ENCODE results near the gene PCDHGC4.

The PCDHGC4 gene

GRCh38 chr5:141513627-141514329 is 28.9 kb downstream of the PCDHGC4 start:
- WGBS, 2 experiments (ENCODE audit: insufficient coverage in 2 of 2), result 9 to 10% methylated on average over 20 to 21 of the region's 29 CpGs
- H3K9me3 ChIP-seq (ENCODE audit: control insufficient read depth, low read length), result no peaks in the 10 kb centered on the region
- H3K27ac ChIP-seq (ENCODE audit: low read depth, low read length, severe bottlenecking), result peak overlapping the region; percentile 99
- peak overlapping the region; percentile 34 for H3K4me3 ChIP-seq (ENCODE audit: extremely low read depth, insufficient read depth, low read length, poor library complexity, severe bottlenecking)
- peaks cover 64% of the 10 kb centered on the region for H3K36me3 ChIP-seq (ENCODE audit: control insufficient read depth, insufficient read depth, low read length)
- H3K4me1 ChIP-seq (ENCODE audit: control insufficient read depth, insufficient read depth, low read length, poor library complexity, severe bottlenecking), result peaks cover 75% of the 10 kb centered on the region

- H3K4me1 ChIP-seq (ENCODE audit: control insufficient read depth, insufficient read depth, low read length, poor library complexity, severe bottlenecking), result peaks cover 77% of the 10 kb centered on the region
- H3K27ac ChIP-seq (ENCODE audit: low read depth, low read length, severe bottlenecking), result peak overlapping the region; percentile 99
- WGBS, 2 experiments (ENCODE audit: insufficient coverage in 2 of 2), result 37 to 43% methylated on average over 6 of the region's 6 CpGs
- H3K4me3 ChIP-seq (ENCODE audit: extremely low read depth, insufficient read depth, low read length, poor library complexity, severe bottlenecking), result peak overlapping the region; percentile 3
- H3K36me3 ChIP-seq (ENCODE audit: control insufficient read depth, insufficient read depth, low read length), result peaks cover 69% of the 10 kb centered on the region
- no peaks in the 10 kb centered on the region for H3K9me3 ChIP-seq (ENCODE audit: control insufficient read depth, low read length)
Observed at GRCh38 chr5:141514330-141515133, 29.7 kb downstream of the PCDHGC4 start.

- Histone ChIP-seq H3K27ac (ENCODE audit: low read depth, low read length, severe bottlenecking) (peak overlapping the region; percentile 99), H3K9me3 (ENCODE audit: control insufficient read depth, low read length) (no peaks in the 10 kb centered on the region), H3K4me3 (ENCODE audit: extremely low read depth, insufficient read depth, low read length, poor library complexity, severe bottlenecking) (no peak overlapping the region), H3K4me1 (ENCODE audit: control insufficient read depth, insufficient read depth, low read length, poor library complexity, severe bottlenecking) (peaks cover 73% of the 10 kb centered on the region), H3K36me3 (ENCODE audit: control insufficient read depth, insufficient read depth, low read length) (peaks cover 70% of the 10 kb centered on the region)
- WGBS, 2 experiments (ENCODE audit: insufficient coverage in 2 of 2), result 50% methylated on average over 1 of the region's 3 CpGs; no CpG with 5 or more reads in 1 of the 2 experiments
Observed at GRCh38 chr5:141515141-141515540, 30.3 kb downstream of the PCDHGC4 start.

- Histone ChIP-seq H3K4me1 (ENCODE audit: control insufficient read depth, insufficient read depth, low read length, poor library complexity, severe bottlenecking) (peaks cover 80% of the 10 kb centered on the region), H3K4me3 (ENCODE audit: extremely low read depth, insufficient read depth, low read length, poor library complexity, severe bottlenecking) (no peak overlapping the region), H3K9me3 (ENCODE audit: control insufficient read depth, low read length) (no peaks in the 10 kb centered on the region), H3K27ac (ENCODE audit: low read depth, low read length, severe bottlenecking) (peak overlapping the region; percentile 99), H3K36me3 (ENCODE audit: control insufficient read depth, insufficient read depth, low read length) (peaks cover 67% of the 10 kb centered on the region)
- 82 to 100% methylated on average over 3 of the region's 4 CpGs for WGBS, 2 experiments (ENCODE audit: insufficient coverage in 2 of 2)
Observed at GRCh38 chr5:141515946-141516671, 31.3 kb downstream of the PCDHGC4 start.

GRCh38 chr5:141516672-141517025 is 31.8 kb downstream of the PCDHGC4 start:
- Histone ChIP-seq H3K36me3 (ENCODE audit: control insufficient read depth, insufficient read depth, low read length) (peaks cover 62% of the 10 kb centered on the region), H3K9me3 (ENCODE audit: control insufficient read depth, low read length) (no peaks in the 10 kb centered on the region), H3K4me1 (ENCODE audit: control insufficient read depth, insufficient read depth, low read length, poor library complexity, severe bottlenecking) (peaks cover 80% of the 10 kb centered on the region), H3K4me3 (ENCODE audit: extremely low read depth, insufficient read depth, low read length, poor library complexity, severe bottlenecking) (no peak overlapping the region), H3K27ac (ENCODE audit: low read depth, low read length, severe bottlenecking) (peak overlapping the region; percentile 75)
- WGBS, 2 experiments (ENCODE audit: insufficient coverage in 2 of 2), result 90 to 97% methylated on average over 6 to 8 of the region's 8 CpGs

- peaks cover 81% of the 10 kb centered on the region for H3K4me1 ChIP-seq (ENCODE audit: control insufficient read depth, insufficient read depth, low read length, poor library complexity, severe bottlenecking)
- WGBS, 2 experiments (ENCODE audit: insufficient coverage in 2 of 2), result 94 to 100% methylated on average over 5 of the region's 8 CpGs
- H3K27ac ChIP-seq (ENCODE audit: low read depth, low read length, severe bottlenecking), result peak overlapping the region; percentile 32
- no peaks in the 10 kb centered on the region for H3K9me3 ChIP-seq (ENCODE audit: control insufficient read depth, low read length)
- no peak overlapping the region for H3K4me3 ChIP-seq (ENCODE audit: extremely low read depth, insufficient read depth, low read length, poor library complexity, severe bottlenecking)
- peaks cover 55% of the 10 kb centered on the region for H3K36me3 ChIP-seq (ENCODE audit: control insufficient read depth, insufficient read depth, low read length)
Observed at GRCh38 chr5:141517312-141517711, 32.5 kb downstream of the PCDHGC4 start.

GRCh38 chr5:141517880-141518617 is 33.2 kb downstream of the PCDHGC4 start:
- Histone ChIP-seq H3K4me3 (ENCODE audit: extremely low read depth, insufficient read depth, low read length, poor library complexity, severe bottlenecking) (no peak overlapping the region), H3K9me3 (ENCODE audit: control insufficient read depth, low read length) (no peaks in the 10 kb centered on the region), H3K27ac (ENCODE audit: low read depth, low read length, severe bottlenecking) (peak overlapping the region; percentile 13), H3K4me1 (ENCODE audit: control insufficient read depth, insufficient read depth, low read length, poor library complexity, severe bottlenecking) (peaks cover 81% of the 10 kb centered on the region), H3K36me3 (ENCODE audit: control insufficient read depth, insufficient read depth, low read length) (peaks cover 61% of the 10 kb centered on the region)
- WGBS, 2 experiments (ENCODE audit: insufficient coverage in 2 of 2), result 92 to 96% methylated on average over 7 to 9 of the region's 11 CpGs

GRCh38 chr5:141518618-141519015 is 33.8 kb downstream of the PCDHGC4 start:
- no peak overlapping the region for H3K4me3 ChIP-seq (ENCODE audit: extremely low read depth, insufficient read depth, low read length, poor library complexity, severe bottlenecking)
- H3K4me1 ChIP-seq (ENCODE audit: control insufficient read depth, insufficient read depth, low read length, poor library complexity, severe bottlenecking), result peaks cover 81% of the 10 kb centered on the region
- WGBS, 2 experiments (ENCODE audit: insufficient coverage in 2 of 2), result no CpG with 5 or more reads among the region's 1 CpG
- H3K9me3 ChIP-seq (ENCODE audit: control insufficient read depth, low read length), result no peaks in the 10 kb centered on the region
- H3K27ac ChIP-seq (ENCODE audit: low read depth, low read length, severe bottlenecking), result no peak overlapping the region
- H3K36me3 ChIP-seq (ENCODE audit: control insufficient read depth, insufficient read depth, low read length), result peaks cover 66% of the 10 kb centered on the region

GRCh38 chr5:141519605-141520565 is 35.1 kb downstream of the PCDHGC4 start:
- Histone ChIP-seq H3K9me3 (ENCODE audit: control insufficient read depth, low read length) (no peaks in the 10 kb centered on the region), H3K27ac (ENCODE audit: low read depth, low read length, severe bottlenecking) (peak overlapping the region; percentile 94), H3K4me3 (ENCODE audit: extremely low read depth, insufficient read depth, low read length, poor library complexity, severe bottlenecking) (no peak overlapping the region), H3K36me3 (ENCODE audit: control insufficient read depth, insufficient read depth, low read length) (peaks cover 73% of the 10 kb centered on the region), H3K4me1 (ENCODE audit: control insufficient read depth, insufficient read depth, low read length, poor library complexity, severe bottlenecking) (peaks cover 79% of the 10 kb centered on the region)
- WGBS, 2 experiments (ENCODE audit: insufficient coverage in 2 of 2), result 100% methylated on average over 1 of the region's 3 CpGs

All from mesodermal cell (in vitro differentiated cells).